HFF-Myc (cell line): ENCODE measurements around the gene SEC31A.
"Not testable (repeated sequence)": the region's sequence is repeated elsewhere in the genome, so short reads cannot be mapped to it uniquely, and the experiment has no call there.

Experiments
- DNase-seq: peaks from one replicate; pipeline ENCODE4 v3.0.0-alpha.2; 2011; ENCODE audit warnings: low read depth; ENCODE audit errors: extremely low read depth
- H3K4me3 ChIP-seq: replicated peaks from 2 replicates; pipeline ENCODE4 v1.5.1; 2011; ENCODE audit warnings: low read depth, mild to moderate bottlenecking, control low read depth, low read length
- CTCF ChIP-seq: IDR thresholded peaks from 2 replicates; pipeline ENCODE4 v1.5.1; 2012; ENCODE audit warnings: mild to moderate bottlenecking, low read depth, low read length, control low read depth; ENCODE audit errors: missing control alignments

SEC31A gene

DNA sequence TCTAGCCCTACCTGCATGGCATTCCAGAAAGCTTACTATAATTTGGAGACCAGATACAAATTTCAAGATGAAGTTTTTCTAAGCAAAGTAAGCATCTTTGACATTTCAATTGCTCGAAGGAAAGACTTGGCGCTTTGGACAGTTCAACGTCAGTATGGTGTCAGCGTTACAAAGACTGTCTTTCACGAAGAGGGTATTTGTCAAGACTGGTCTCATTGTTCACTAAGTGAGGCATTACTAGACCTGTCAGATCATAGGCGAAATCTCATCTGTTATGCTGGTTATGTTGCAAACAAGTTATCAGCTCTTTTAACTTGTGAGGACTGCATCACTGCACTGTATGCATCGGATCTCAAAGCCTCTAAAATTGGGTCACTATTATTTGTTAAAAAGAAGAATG is 27.1 kb upstream of the SEC31A start:
- no peak for DNase-seq
- TF ChIP-seq CTCF = no peak
- no peak overlapping the region for H3K4me3 ChIP-seq

DNA sequence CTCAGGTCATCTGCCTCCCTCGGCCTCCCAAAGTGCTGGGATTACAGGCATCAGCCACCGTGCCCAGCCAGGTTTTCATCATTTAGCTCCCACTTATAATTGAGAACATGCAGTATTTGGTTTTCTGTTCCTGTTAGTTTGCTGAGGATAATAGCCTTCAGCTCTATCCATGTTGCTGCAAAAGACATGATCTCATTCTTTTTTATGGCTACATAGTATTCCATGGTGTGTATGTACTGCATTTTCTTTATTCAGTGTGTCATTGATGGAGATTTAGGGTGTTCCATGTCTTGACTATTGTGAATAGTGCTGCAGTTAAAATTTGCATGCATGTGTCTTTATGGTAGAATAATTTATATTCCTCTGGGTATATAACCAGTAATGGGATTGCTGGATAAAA is 23.0 kb upstream of the SEC31A start:
- H3K4me3 ChIP-seq, DNase-seq: not testable (repeated sequence)

GRCh38 chr4:82913305-82913704 is 22.4 kb upstream of the SEC31A start:
- TF ChIP-seq CTCF = no peak
- H3K4me3 ChIP-seq = no peak overlapping the region
- DNase-seq = no peak

GRCh38 chr4:82909326-82909725 is 18.4 kb upstream of the SEC31A start:
- no peak for TF ChIP-seq CTCF
- H3K4me3 ChIP-seq = no peak overlapping the region
- no peak for DNase-seq

GRCh38 chr4:82906469-82906868 is 15.5 kb upstream of the SEC31A start:
- DNase-seq = no peak
- no peak for TF ChIP-seq CTCF
- H3K4me3 ChIP-seq = no peak overlapping the region

DNA sequence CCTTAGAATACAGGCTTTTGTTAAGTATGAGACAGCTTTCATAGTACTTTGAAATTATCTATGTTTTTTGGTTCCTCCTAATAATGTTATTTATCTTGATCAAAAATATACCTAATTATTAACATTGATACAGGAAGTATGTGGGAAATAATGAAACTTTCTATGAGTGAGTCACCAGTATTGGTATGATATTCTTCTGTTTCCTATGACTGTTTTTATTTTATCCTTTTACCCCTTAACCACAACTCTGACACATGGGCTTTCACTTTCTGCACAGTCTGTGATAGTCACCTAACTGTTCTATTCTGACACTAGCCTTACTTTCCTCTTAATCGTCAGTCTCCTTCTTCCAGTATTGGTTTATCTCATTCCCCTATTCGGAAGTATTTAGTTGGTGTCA is 14.3 kb upstream of the SEC31A start:
- DNase-seq = no peak
- no peak for TF ChIP-seq CTCF
- H3K4me3 ChIP-seq = no peak overlapping the region

GRCh38 chr4:82903737-82904136 is 12.8 kb upstream of the SEC31A start:
- TF ChIP-seq CTCF = no peak
- no peak overlapping the region for H3K4me3 ChIP-seq
- DNase-seq = no peak
